NAMALWA (cell line): ENCODE data around the gene PLK5.

Experiments used
- DNase-seq: peaks from one replicate; pipeline ENCODE4 v3.0.0-alpha.2; 2015; ENCODE audit warnings: low spot score

The PLK5 gene

DNA sequence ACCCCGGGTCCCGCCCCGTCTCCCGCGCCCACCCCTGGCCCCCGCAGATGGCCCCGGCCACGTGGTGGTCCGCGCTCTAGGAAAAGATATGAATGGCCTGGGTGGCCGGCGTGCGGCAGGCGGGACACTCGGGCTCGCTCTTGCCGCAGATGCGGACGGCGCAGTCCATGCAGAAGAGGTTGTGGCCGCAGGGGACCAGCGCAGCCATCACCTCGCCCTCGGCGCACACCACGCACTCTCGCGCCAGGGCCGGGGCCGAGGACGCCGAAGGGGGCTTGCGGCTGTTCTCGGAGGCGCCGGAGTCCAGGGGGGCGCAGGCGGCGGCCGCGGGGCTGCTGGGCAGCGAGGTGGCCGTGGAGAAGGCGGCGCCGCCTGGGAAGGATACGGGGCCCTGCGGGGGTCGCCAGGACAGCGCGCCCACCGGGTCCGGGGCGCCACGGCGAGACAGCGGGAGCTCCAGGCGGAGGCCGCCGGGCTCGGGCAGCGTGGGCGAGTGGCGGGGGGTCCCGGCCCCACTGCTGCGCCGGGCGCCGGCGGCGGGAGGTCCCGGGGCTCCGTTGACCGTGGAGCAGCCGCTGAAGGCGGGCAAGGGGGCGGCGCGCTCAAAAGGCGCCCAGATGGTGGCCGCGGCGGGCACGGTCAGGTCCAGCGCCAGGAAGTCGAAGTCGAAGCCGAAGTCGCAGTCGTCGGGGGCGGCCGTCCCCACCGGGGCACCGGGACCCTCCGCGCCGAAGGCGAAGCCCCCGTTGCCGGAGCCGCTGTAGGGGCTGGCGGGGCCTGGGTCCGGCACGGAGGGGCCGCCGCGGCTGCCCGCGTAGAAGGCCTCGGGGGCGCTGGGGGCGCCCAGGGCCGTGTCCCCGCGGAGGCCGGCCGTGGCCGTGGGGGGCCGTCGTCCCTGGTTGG lies 31.9 kb downstream of the PLK5 start:
- no peak for DNase-seq

DNA sequence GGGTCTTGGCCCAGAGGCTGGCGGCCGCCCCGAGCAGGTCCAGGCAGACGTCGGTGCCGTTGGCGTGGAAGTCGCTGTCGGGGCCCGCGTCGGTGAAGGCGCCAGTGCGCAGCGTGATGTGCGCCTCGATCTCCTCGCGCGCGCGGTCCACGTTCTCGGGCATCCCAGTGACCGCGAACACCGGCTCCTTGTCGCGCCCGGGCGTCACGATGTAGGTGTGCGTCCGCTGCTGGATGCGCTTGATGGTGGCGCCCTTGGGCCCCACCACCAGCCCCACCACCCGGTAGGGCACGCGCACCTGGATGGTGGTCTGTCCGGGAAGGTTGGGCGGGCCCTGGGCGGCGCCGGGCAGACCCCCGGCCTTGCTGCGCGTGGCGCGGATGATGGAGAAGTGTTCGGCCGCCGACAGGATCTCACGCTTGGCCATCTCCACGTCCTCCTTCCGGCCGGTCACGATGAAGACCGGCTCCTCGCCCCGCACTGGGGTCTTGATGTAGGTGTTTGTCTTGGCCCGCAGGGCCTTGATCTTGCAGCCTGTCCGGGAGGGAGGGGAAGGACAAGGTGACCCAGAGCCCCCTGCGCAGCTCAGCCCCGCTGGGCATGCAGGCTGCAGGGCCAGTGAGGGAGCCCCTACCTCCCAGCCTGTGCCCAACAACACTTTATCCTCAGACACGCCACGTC lies 32.7 kb downstream of the PLK5 start:
- DNase-seq: no peak

DNA sequence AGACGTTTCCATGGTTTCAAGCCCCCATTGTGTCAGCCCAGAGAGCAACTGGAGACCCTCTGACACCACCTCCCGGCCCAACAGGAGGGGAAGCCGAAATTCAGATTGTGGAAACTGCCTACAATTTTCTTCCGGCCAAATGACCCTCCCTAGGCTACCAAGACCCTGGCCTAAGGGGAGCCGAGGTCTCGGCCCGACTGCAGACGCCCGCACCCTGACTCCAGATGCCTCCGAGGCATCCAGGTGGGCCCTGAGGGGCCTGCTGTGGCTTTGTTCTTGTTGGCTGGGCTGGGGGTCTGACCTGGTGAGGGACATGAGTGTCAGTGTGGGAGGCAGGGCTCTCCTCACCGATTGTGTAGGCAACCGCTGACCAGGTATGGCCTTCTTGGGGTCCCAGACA lies 34.7 kb downstream of the PLK5 start:
- no peak for DNase-seq

DNA sequence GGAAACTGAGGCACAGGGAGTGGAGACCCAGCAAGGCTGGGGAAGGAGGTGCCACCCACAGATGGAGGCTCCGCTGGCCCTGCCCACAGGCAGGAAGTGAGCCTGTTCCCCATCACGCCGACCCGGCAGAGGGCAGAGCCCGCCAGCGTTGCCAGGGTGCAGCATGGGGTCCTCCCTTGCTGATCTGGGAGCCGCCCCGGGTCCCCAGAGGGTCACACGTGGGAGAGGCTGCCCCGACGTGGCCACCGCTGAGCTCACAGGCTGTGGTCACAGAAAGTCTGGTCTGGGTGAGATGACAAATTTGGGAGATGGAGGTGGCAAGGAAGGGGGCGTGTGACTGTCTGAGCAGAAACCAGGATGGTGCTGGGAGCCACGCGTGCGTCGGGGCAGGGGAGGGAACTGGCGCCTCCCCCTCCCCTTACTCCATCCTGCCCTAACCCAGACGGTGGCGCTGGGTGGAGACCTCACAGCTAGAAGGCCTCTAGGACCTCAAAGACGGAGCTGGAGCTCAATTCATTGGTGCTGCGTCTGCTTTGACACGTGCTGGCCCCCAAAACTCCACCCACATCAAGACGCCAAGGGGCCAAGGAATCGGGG lies 36.5 kb downstream of the PLK5 start:
- no peak for DNase-seq

DNA sequence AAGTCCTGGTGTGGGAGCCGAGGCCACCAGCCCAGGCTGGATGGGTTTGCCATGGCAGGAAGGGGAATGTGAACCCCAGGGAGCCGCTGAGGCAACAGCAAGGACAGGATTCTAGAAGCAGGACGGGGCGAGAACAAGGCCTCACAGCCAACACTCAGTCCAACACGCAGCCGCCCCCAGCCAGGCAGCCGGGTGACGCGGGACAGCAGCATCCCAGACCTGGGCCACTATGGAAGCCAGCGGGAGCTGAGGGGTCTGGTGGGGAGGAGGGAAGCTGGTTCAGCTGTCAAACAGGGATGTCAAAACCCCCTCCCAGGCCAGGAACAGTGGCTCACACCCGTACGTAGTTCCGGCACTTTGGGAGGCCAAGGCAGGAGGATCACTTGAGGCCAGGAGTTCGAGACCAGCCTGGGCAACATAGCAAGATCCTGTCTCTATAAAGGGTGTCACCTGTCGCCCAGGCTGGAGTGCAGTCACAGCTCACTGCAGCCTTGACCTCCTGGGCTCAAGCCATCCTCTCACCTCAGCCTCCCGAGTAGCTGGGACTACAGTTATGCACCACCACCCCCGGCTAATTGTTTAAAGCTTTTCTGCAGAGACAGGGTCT lies 37.5 kb downstream of the PLK5 start:
- no peak for DNase-seq

DNA sequence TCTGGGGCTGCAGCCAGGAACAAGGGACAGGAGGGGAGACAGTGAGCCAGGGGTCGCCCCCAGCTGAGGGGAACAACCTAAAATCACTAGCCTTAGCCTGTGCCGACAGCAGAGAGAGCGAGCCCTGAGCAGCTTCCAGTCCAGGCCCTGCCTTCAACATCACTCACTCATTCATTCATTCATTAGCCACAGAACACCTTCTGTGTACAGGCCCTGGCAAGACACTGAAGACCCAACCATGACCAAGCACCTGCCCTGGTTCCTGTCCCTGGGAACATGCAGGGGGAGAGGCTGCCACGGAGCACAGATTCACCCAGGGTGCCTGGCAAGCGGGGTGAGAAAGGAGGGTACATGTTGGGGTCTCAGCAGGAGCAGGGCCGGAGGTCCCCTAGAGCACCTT lies 39.4 kb downstream of the PLK5 start:
- DNase-seq: no peak

DNA sequence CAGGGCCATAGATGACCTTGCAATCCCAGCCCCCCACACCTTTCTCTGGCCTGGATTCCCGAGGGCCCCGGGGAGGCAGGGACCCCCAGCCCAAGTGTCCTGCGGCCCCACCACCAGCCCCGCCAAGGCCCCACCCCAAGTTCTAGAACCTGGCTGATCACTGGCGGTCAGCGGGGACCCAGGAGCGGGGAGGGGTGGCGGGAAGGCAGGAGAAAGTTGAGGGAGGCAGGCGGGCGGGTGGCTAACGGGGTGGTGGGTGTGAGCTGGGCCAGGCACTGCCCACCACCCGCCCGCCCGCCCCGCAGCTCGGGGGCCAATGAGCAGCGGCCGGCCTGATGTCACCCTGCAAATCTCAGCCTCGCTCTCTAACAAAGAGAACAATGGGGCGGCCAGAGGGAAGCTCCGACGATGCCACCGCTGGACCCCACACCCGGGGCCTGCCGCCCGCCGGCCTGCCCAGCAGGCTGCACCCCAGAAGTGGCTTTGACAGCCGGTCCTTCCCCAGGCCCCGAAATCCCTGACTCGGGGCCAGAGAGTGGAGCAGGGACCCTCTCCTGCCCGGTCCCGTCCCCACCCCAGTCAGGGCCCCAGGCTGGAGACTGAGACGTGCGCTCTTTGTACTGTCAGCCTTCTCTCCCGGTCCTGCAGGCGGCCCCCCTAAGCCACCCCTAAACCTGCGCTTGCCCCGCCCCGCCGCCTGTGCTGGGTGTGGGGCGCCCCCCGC lies 42.7 kb downstream of the PLK5 start:
- DNase-seq: no peak

DNA sequence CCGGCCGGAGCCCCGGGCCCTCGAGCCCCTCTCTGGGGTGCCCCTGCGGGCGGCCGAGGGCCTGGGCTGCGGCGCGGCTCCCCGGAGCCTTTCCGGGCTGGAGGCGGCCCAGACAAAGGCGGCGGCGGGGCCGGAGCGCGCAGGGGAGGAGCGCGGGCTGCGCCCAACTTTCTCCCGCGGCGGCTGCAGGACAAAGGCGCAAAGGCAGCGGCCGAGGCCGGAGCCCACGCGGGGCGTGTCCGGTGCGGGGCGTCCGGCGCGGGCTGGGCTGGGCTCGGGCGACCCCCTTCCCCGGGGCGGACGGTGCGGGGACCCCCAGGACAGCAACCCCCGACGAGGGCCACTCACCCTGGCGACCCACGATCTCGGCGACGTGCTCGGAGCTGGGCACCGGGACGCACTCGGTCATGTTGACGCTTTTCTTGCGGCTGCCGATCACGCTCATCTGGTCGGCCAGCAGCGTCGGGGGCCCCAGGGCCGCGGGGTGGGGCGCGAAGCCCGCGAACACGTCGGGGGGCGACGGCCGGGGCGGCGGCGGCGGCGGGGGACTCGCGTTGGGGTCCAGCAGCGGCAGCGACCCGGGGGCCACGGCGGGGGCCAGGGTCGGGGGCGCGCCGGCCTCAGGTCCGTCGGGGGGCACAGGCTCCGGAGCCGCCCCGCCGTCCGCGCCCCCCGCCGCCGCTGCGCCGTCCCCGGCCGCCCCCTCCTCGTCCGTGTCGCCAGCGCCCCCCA lies 43.4 kb downstream of the PLK5 start:
- DNase-seq: no peak

DNA sequence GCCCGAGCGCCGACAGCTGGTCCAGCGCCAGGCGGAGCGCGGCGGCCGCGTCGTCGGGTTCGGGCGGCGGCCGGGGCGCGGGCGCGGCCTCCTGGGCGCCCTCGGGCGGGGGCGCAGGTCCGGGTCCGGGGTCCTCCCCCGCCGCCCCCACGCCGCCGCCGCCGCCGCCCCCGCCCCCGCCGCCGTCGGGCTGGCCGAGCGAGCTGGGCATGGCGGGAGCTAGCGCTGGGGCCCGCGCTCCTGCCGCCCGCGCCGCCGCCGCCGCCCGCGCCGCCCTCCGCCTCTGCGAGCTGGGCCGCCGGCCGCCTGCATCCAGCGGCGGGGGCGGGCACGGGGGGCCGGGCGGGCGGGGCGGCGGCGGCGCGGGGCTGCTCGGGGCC lies 44.0 kb downstream of the PLK5 start:
- no peak for DNase-seq

DNA sequence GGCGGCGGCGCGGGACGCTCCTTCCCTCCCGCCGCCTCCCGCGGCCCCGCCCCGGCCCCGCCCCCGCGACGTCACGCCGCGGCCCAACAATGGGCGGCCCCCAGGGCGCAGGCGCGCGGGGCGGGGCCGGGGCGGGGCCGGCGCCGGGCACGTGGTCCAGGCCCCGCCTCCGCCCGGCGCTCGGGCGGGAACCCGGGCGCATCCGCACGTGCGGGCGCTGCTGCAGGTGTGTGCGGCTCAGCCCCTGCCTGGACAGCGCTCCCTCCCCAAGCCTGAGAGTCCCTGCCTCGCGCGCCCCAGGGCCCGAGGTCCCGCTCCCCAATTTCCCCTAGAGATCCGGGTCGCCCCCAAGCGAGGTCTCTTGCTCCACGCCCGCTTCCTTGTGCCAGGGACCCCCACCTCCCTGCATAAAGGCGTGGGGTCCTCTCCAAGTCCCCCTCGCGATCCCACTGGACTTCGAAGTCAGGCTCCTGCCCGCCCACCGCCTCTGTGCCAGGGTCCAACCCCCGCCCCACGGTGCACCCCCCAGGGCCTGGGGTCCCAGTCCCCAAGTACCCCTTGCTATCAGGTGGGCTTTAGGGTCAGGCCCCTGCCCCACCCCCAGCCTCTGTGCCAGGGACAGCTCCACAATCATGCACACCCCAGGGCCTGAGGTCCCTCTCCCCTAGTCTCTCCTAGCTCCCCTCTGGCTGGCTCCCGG lies 44.6 kb downstream of the PLK5 start, which contains the start of gene MEX3D:
Gene MEX3D, minus strand, starts transcription at position 6 of the 700 bp plus-strand sequence. CDS start 267 bp downstream, outside the sequence.
- DNase-seq: peak; percentile 85

DNA sequence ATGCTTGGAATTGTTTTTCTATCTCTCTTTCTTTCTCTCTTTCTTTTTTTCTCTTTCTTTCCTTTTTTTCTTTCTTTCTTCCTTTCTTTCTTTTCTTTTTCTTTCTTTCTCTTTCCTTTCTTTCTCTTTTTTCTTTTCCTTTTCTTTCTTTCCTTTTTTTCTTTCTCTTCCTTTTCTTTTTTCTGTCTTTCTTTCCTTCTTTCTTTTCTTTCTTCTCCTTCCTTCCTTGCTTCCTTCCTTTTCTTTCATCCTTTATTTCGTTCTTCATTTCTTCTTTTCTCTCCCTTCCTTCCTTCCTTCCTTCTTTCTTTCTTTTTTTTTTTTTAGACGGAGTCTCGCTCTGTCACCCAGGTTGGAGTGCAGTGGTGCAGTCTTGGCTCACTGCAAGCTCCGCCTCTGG lies 46.1 kb downstream of the PLK5 start:
- DNase-seq: no peak

DNA sequence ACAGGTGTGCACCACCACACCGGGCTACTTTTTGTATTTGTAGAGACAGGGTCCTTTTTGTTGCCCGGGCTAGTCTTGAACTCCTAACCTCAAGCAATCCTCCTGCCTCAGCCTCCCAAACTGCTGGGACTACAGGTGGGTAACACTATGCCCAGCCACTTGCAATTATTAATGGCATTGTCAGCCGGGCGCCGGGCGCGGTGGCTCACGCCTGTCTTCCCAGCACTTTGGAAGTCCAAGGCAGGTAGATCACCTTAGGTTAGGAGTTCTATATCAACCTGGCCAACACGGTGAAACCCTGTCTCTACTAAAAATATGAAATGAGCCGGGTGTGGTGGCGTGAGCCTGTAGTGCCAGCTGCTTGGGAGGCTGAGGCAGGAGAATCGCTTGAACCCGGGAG lies 47.0 kb downstream of the PLK5 start:
- no peak for DNase-seq

DNA sequence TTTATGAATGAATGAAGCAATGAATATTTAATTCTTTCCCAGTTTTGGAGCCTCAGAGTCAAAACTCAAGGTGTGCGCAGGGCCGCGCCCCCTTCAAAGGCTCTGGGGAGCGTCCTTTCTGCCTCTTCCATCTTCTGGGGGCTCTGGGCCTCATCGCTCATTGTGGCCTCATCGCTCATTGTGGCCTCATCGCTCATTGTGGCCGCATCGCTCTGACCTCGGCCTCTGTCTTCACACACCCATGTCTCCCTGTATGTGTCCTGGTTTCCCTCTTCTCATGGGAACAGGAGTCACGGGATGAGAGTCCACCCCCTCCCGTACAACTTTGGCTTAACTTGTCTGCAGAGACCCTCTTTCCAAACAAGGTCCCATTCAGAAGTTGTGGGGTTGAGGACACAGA lies 47.5 kb downstream of the PLK5 start:
- no peak for DNase-seq

DNA sequence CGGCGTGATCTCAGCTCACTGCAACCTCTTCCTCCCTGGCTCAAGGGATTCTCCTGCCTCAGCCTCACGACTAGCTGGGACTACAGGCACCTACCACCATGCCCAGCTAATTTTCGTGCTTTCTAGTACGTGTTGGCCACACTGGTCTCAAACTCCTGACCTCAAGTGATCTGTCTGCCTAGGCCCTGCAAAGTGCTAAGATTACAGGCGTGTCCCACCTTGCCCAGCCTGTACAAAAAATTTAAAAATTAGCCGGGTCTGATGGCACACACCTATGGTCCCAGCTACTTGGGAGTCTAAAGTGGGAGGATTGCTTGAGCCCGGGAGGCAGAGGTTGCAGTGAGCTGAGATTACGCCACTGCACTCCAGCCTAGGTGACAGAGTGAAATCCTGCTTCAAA lies 48.9 kb downstream of the PLK5 start:
- no peak for DNase-seq

DNA sequence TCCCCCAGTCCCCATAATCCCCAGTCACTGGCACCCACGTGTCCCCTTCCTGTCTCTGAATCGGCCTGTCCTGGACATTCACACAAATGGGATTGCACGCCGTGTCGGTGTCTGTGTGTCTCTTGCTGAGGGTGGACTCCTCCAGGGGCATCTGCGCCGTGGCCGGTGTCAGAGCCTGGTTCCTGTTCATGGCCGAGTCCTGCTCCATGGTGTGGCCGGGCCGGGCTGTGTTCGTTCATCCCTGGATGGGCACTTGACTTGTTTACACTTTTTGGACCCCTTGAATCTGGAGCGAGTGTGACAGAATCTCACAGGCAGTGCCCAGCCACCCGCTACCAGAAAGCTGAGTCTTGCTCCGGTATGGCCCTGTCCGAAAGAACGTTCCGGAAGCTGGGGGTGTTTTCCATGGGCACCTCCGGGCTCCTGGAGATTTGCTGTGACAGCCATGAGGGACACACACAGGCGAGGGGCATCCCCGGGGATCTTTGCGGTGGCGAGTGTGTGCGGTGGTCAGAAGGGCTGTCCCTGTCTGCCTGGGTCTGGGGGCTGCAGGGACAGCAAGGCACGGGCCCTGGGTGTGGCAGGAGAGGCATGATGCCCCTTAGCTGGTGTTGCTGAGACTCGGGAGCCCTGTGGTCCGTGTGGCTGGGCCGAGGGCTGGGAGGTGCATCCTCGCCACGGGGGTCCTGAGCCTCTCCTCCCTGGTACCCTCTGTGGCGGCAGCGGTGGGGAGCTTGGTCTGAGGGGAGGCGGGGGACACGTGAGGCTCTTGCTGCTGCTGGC lies 50.7 kb downstream of the PLK5 start:
- DNase-seq: no peak

DNA sequence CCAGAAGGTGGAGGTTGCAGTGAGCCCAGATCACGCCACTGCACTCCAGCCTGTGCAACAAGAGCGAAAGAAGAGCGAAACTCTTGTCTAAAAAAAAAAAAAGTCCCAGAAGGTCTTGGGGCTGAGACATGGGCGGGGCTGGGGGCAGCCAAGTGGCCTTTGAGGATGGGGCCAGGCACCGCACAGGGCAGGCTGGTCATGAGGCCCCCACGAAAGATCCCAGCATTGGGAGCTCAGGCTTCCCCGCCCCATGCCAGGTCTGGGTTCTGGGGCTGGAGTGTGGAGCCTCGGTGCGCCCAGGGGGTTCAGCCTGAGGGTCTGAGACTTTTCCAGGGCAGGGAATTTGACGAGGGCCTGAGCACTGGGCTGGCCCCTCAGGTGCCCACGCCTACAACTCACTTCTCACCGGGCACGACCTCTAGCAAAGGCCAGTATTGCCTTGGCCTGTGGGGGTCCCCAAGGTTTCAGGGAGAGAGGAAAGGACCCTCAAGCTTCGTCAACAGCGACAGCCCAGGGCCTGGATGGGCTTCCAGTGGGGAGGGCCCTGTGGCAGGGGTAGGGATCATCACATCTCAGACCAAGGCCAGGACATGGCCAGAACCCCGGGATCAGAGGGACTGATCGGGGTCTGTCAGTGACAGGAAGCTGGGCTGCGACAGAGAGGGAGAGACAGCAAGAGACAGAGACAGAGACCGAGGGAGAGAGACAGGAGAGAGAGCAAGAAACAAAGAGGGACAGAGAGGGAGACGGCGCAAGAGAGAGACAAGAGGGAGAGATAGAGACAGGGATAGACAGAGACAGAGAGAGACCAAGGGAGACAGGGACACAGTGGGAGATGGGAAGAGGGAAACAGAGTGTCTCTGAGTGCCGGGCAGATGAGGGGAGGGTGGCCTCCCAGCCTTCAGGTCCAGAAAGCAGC lies 51.7 kb downstream of the PLK5 start:
- DNase-seq: no peak

DNA sequence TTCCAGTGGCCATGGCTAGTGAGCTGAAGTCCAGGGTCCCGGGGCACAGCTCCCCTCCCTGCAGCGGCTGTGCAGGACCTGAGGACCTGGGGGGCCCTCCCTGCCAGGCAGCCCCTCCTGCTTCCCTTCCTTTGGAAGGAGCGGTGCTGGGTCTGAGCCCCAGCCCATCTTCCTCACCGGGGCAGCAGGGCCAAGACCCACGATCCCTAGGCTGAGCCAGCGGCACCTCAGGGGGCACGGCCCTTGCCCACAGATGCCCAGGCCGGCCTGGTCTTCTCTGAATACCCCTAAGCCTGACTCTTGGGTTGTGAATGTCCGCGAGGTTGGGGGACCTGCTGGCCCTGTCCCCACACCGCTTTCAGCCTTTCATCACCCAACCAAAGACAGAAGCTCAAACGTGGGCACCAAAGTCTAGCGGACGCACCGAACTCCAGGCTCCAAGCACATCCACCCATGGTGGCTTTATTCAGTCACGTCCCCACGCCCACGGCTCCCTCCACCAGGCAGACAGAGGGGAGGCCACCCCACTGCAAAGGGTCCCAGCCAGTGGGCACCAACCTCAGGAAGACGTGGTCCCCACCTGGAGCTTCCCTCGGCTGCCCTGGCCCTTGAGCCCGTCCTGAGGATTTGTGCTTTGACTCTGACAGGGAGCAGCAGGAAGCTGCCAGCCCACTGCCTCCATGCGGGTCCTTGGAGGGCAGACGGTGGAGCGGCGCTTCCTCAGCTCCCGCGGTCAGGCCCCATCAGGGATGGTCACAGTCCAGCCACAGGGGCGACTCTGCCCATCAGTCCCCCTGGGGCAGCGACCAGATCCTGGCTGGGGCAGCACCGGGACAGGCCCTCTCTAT lies 52.6 kb downstream of the PLK5 start:
- no peak for DNase-seq
